ENCODE results near the gene SPECC1.

DNA sequence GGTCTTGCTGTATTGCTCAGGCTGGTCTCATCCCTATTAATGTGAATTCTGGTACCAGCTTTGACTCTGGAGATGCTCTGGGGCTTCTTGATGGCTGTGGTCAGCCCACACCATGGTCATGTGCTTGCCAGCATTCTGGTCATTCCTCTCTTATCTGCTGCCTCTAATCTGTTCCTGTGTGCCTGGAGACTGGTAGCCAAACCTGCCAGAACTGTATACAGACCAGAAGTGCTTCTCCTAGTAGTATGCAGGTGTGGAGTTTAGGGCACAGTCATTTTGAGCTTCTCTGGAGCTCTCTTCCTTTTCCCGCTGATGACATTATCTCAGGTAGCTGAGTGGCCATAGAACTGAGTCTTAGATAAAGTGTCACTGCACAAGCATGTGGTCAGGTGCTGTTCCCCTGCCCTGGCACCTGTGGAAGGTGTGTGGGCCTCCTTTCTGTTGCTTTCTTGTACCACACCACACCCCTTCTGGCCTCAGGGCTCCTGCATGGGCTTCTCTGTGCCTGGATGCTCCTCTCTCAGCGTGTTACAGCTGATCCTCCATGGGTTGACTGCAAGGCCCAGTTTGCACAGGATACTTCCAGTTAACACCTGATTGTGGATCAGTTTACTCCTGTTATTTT is 162.7 kb downstream of the SPECC1 start:
- TF ChIP-seq TARDBP (IDR thresholded peaks at IDR 0.05) (no peak), MYBL2 (IDR thresholded peaks at IDR 0.05; ENCODE audit: low read depth) (no peak), MYBL2 (CRISPR knock-in tag; IDR thresholded peaks at IDR 0.05; ENCODE audit: borderline replicate concordance) (no peak)
